SK-N-MC (cell line): ENCODE measurements around the gene ARHGAP24.

ENCODE experiments used
- EZH2 ChIP-seq: fragments of 200-600 bp; sonication (generic); IDR thresholded peaks from one replicate; pipeline ENCODE4 v1.6.1; 2017; ENCODE audit warnings: antibody characterized with exemption
- FOXP2 ChIP-seq: optimal IDR thresholded peaks from 2 replicates; pipeline ENCODE3; 2011; ENCODE audit warnings: mild to moderate bottlenecking, moderate library complexity; ENCODE audit not compliant: insufficient read depth; ENCODE audit errors: extremely low read length, control extremely low read depth

DNA sequence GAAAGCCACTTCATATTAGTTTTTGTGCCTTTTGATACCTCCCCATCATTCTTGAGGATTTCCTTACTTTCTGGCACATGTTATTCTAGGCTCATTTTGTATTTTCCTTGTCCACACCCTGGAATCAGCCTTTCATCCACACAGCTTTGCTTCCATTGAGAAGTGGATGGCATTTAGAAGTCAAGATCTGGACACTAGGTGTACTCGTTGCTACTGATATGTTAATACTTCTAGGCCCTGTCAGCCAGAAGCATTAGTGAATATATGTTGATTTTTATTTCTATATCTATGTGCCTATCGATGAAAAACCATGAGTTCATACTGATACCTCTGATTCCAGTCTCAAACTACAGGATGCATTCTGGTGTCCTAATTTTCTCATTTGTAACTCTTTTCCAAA, 73.2 kb downstream of the ARHGAP24 start:
- TF ChIP-seq EZH2 (no peak), FOXP2 (no peak)
